Spleen (tissue), 11 donors: ENCODE data around the gene KRTAP10-1. TPM values are rescaled to one million over a fixed set of nuclear protein-coding genes. Genes with fewer than 3 reads are reported as not detected.

Experiments
- DNase-seq: peaks from one replicate; pipeline ENCODE4 v3.0.0-alpha.2; 2020
- H3K27ac ChIP-seq, 8 donors: fragments of 200-600 bp; sonication (generic) in 7 of 8; 1 replicate in 4 of 8; 2 replicates in 4 of 8; pipeline versions ENCODE4 v1.5.0 to v1.8.0; 2016 to 2021; ENCODE audit warnings: inconsistent platforms in 4 of 8, mild to moderate bottlenecking in 4 of 8, moderate library complexity in 1 of 8
- H3K27me3 ChIP-seq, 7 donors: fragments of 200-600 bp; sonication (generic) in 6 of 7; replicated peaks in 1 of 7; 1 replicate in 4 of 7; 2 replicates in 3 of 7; pipeline versions ENCODE4 v1.5.0 to v1.8.0; 2016 to 2021; ENCODE audit warnings: inconsistent platforms in 3 of 7, mild to moderate bottlenecking in 1 of 7
- H3K36me3 ChIP-seq, 6 donors: fragments of 200-600 bp; sonication (generic) in 5 of 6; 1 replicate in 4 of 6; 2 replicates in 2 of 6; pipeline versions ENCODE4 v1.5.0 to v1.8.0; 2016 to 2021; ENCODE audit warnings: inconsistent platforms in 2 of 6
- H3K4me1 ChIP-seq, 6 donors: fragments of 200-600 bp; sonication (generic) in 5 of 6; 1 replicate in 3 of 6; 2 replicates in 3 of 6; pipeline versions ENCODE4 v1.5.0 to v1.8.0; 2016 to 2021; ENCODE audit warnings: inconsistent platforms in 3 of 6
- H3K4me3 ChIP-seq, 8 donors: fragments of 200-600 bp; sonication (generic) in 7 of 8; 1 replicate in 4 of 8; 2 replicates in 4 of 8; pipeline versions ENCODE4 v1.5.0 to v1.8.0; 2016 to 2021; ENCODE audit warnings: inconsistent platforms in 4 of 8, mild to moderate bottlenecking in 4 of 8, moderate library complexity in 2 of 8
- H3K9me3 ChIP-seq, 8 donors: fragments of 200-600 bp; sonication (generic) in 7 of 8; 1 replicate in 4 of 8; 2 replicates in 4 of 8; pipeline versions ENCODE4 v1.5.0 to v1.8.0; 2016 to 2021; ENCODE audit warnings: inconsistent platforms in 4 of 8
- CTCF ChIP-seq, 11 experiments: fragments of 200-600 bp in 7 of 11; fragments of 450-650 bp in 4 of 11; sonication (generic) in 4 of 11; IDR thresholded peaks in 8 of 11; conservative IDR thresholded peaks in 3 of 11; 1 replicate in 7 of 11; 2 replicates in 4 of 11; pipeline versions ENCODE4 v1.4.0 to v1.8.0; 2016 to 2021; ENCODE audit warnings: antibody characterized with exemption in 11 of 11, inconsistent platforms in 4 of 11, mild to moderate bottlenecking in 1 of 11
- POLR2A ChIP-seq, 3 donors: fragments of 450-650 bp; IDR thresholded peaks; one replicate each; pipeline ENCODE4 v1.5.1; 2017; ENCODE audit warnings: antibody characterized with exemption in 3 of 3, mild to moderate bottlenecking in 1 of 3
- POLR2AphosphoS5 ChIP-seq, 3 donors: sonication (generic); formaldehyde crosslinking; IDR thresholded peaks; one replicate each; pipeline ENCODE4 v1.5.1; 2017; ENCODE audit warnings: antibody characterized with exemption in 3 of 3
- WGBS, 5 donors: extraction: QIAGEN DNeasy Blood & Tissue Kit in 3 of 5; methylation state at CpG; one replicate each; pipeline versions ENCODE4 v1.1.5 to v1.1.7; 2013 to 2018; 5-methylcytosine and 5-hydroxymethylcytosine counted together
- intact Hi-C: fragments of 100-400 bp; cut with DNase I; formaldehyde crosslinking; loops from one replicate; pipeline ENCODE4 v1.15.0; 2023; ENCODE audit warnings: low total_unique reads
- polyA plus RNA-seq, 3 donors: library from polyadenylated mRNA; stranded (reverse); fragments of 200-250 nt; gene quantifications; one replicate each; pipeline ENCODE4 v1.2.1, GENCODE V29; 2013
- total RNA-seq, 7 donors: library from RNA; depleted of rRNA in 3 of 7; stranded (reverse); fragments of >200 nt in 3 of 7; fragmentation: NEBNext Ultra II Directional in 4 of 7; extraction: Animal tissue kit (Norgen Biotek cat#: 25700) in 4 of 7; gene quantifications; one replicate each; pipeline versions ENCODE4 v1.1.0 to v1.2.1, GENCODE V29; 2016 to 2021
- donor health status: healthy with polysubstance abuse.
- donor health status: DM: no; HTN: no; CAD: no; lungs with moderate emphysema.
- donor health status: DM: no; HTN: no; CAD: no.
- donor health status: Bipolar disorder and iron deficiency.
- donor health status: healthy.
- donor health status: DM: no; HTN: no; CAD: no.
- donor health status: DM: yes; HTN: yes; CAD: no.

KRTAP10-1 gene
- total and polyA plus RNA-seq, 10 donors = not detected

- Histone ChIP-seq H3K9me3 (peaks cover 3 to 54% (median 38%) of the 10 kb centered on the region in 8 donors), H3K4me1 (peaks cover 0 to 4% (median under 1%) of the 10 kb centered on the region in 6 donors), H3K27ac (no peak overlapping the region), H3K36me3 (no peaks in the 10 kb centered on the region), H3K4me3 (no peak overlapping the region), H3K27me3 (peaks cover 0 to 14% (median 0%) of the 10 kb centered on the region in 7 donors)
- 68 to 79% (median 74%) methylated on average over 7 of the region's 7 CpGs for WGBS, 5 donors
- TF ChIP-seq CTCF (IDR thresholded peaks at IDR 0.05 in 8 of 11, conservative IDR thresholded peaks at IDR 0.05 in 3 of 11) = no peak
- no peak for TF ChIP-seq POLR2A (IDR thresholded peaks at IDR 0.05)
- TF ChIP-seq POLR2AphosphoS5 (IDR thresholded peaks at IDR 0.05) = no peak
- intact Hi-C loops = no loop called here
- DNase-seq = peak; percentile 28
Observed at GRCh38 chr21:44579833-44580144, 39.8 kb upstream of the KRTAP10-1 start.

GRCh38 chr21:44579056-44579832, 39.2 kb upstream of the KRTAP10-1 start:
- TF ChIP-seq POLR2A (IDR thresholded peaks at IDR 0.05) = no peak
- TF ChIP-seq CTCF (IDR thresholded peaks at IDR 0.05 in 8 of 11, conservative IDR thresholded peaks at IDR 0.05 in 3 of 11) = no peak
- no peak for TF ChIP-seq POLR2AphosphoS5 (IDR thresholded peaks at IDR 0.05)
- no peak overlapping the region for H3K4me3 ChIP-seq
- intact Hi-C loops = no loop called here
- 78 to 84% (median 80%) methylated on average over 16 to 22 of the region's 22 CpGs for whole genome bisulfite sequencing, 5 donors
- peaks cover 3 to 54% (median 38%) of the 10 kb centered on the region in 8 donors for H3K9me3 ChIP-seq
- H3K27me3 ChIP-seq = peaks cover 0 to 15% (median 0%) of the 10 kb centered on the region in 7 donors
- DNase-seq = peak; percentile 41
- no peak overlapping the region for H3K27ac ChIP-seq
- peaks cover 0 to 9% (median 4%) of the 10 kb centered on the region in 6 donors for H3K4me1 ChIP-seq
- H3K36me3 ChIP-seq = no peaks in the 10 kb centered on the region

GRCh38 chr21:44578371-44579055, 38.5 kb upstream of the KRTAP10-1 start:
- DNase-seq = peak; percentile 41
- H3K4me1 ChIP-seq = peaks cover 0 to 10% (median 4%) of the 10 kb centered on the region in 6 donors
- H3K27ac ChIP-seq = no peak overlapping the region
- 91 to 95% (median 94%) methylated on average over 13 to 17 of the region's 17 CpGs for WGBS, 5 donors
- no peaks in the 10 kb centered on the region for H3K36me3 ChIP-seq
- intact Hi-C loops = no loop called here
- TF ChIP-seq POLR2AphosphoS5 (IDR thresholded peaks at IDR 0.05) (no peak), CTCF (IDR thresholded peaks at IDR 0.05 in 8 of 11, conservative IDR thresholded peaks at IDR 0.05 in 3 of 11) (no peak), POLR2A (IDR thresholded peaks at IDR 0.05) (no peak)
- peaks cover 3 to 54% (median 38%) of the 10 kb centered on the region in 8 donors for H3K9me3 ChIP-seq
- peaks cover 0 to 19% (median 0%) of the 10 kb centered on the region in 7 donors for H3K27me3 ChIP-seq
- H3K4me3 ChIP-seq = no peak overlapping the region

GRCh38 chr21:44576025-44576420, 36.0 kb upstream of the KRTAP10-1 start:
- Histone ChIP-seq H3K9me3 (peaks cover 3 to 47% (median 26%) of the 10 kb centered on the region in 8 donors), H3K4me1 (peaks cover 0 to 10% (median 4%) of the 10 kb centered on the region in 6 donors), H3K36me3 (no peaks in the 10 kb centered on the region), H3K27ac (no peak overlapping the region), H3K27me3 (peaks cover 0 to 24% (median 0%) of the 10 kb centered on the region in 7 donors), H3K4me3 (no peak overlapping the region)
- TF ChIP-seq CTCF (IDR thresholded peaks at IDR 0.05 in 8 of 11, conservative IDR thresholded peaks at IDR 0.05 in 3 of 11) (no peak), POLR2AphosphoS5 (IDR thresholded peaks at IDR 0.05) (no peak)
- WGBS, 5 donors = 84 to 93% (median 89%) methylated on average over 8 to 10 of the region's 10 CpGs
- intact Hi-C loops = no loop called here
- peak; percentile 17 for DNase-seq
